ENCODE data around the gene PCSK6.

Gene PCSK6

DNA sequence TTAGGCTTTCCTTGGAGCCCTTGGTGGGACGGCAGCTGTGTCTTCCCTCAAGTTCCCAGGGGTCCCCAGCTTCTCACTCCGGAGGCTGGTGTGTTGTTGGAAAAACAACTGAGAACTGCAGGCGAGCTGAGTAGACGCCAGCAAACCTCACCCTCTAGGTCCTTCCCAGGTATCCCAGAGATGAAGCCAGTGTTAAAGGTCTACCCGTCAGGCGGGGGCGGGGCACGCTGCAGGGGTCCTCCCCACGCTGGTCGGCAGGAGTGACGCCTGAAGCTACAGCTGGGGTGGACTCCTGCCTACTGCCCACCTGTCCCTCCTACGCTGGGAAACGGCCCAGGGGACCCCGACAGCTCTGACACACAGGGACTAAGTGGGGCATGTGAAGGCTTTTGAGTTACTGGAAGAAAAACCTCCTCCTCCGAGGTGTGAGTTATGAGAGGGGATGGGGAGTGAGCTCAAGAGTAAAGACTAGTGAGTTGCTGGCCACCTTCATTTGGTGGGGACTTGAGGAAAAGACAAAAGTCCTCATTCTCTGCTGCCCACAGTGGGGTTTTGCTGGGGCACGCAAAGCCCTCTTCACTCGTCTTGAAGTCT is 162.3 kb downstream of the PCSK6 start:
- H3K27ac ChIP-seq (ENCODE audit: low read length), result no peak overlapping the region
- DNase-seq, result no peak
- no peak overlapping the region for H3K4me3 ChIP-seq (ENCODE audit: low read length)
- H3K27me3 ChIP-seq (replicated peaks; ENCODE audit: insufficient read depth, low read length), result peaks cover 56% of the 10 kb centered on the region
- no peaks in the 10 kb centered on the region for H3K9me2 ChIP-seq (replicated peaks; ENCODE audit: insufficient read depth, low read length)
- H4K20me1 ChIP-seq (ENCODE audit: insufficient read depth, low read length), result no peaks in the 10 kb centered on the region
- H3K4me2 ChIP-seq (ENCODE audit: low read depth, low read length), result no peak overlapping the region
- no peaks in the 10 kb centered on the region for H3K79me2 ChIP-seq (ENCODE audit: low read length)
- H3K9ac ChIP-seq (ENCODE audit: low read length), result no peak overlapping the region
- H3K4me1 ChIP-seq (ENCODE audit: low read length), result no peaks in the 10 kb centered on the region
- no peaks in the 10 kb centered on the region for H3F3A ChIP-seq (ENCODE audit: insufficient read depth, low read length)
- H3K9me3 ChIP-seq (replicated peaks; ENCODE audit: insufficient read depth, low read length), result no peaks in the 10 kb centered on the region
- H2AFZ ChIP-seq (ENCODE audit: low read length), result no peak overlapping the region
- TF ChIP-seq, protein P1, sequence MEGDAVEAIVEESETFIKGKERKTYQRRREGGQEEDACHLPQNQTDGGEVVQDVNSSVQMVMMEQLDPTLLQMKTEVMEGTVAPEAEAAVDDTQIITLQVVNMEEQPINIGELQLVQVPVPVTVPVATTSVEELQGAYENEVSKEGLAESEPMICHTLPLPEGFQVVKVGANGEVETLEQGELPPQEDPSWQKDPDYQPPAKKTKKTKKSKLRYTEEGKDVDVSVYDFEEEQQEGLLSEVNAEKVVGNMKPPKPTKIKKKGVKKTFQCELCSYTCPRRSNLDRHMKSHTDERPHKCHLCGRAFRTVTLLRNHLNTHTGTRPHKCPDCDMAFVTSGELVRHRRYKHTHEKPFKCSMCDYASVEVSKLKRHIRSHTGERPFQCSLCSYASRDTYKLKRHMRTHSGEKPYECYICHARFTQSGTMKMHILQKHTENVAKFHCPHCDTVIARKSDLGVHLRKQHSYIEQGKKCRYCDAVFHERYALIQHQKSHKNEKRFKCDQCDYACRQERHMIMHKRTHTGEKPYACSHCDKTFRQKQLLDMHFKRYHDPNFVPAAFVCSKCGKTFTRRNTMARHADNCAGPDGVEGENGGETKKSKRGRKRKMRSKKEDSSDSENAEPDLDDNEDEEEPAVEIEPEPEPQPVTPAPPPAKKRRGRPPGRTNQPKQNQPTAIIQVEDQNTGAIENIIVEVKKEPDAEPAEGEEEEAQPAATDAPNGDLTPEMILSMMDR (IDR thresholded peaks at IDR 0.05; ENCODE audit: low read length), result no peak
- no peak for TF ChIP-seq EZH2 (optimal IDR thresholded peaks at IDR 0.05; ENCODE audit: low read depth, low read length)
- TF ChIP-seq EZH2phosphoT487 (IDR thresholded peaks at IDR 0.05; ENCODE audit: low read length), result no peak
- H3K36me3 ChIP-seq (replicated peaks; ENCODE audit: insufficient read depth, low read length), result no peaks in the 10 kb centered on the region

DNA sequence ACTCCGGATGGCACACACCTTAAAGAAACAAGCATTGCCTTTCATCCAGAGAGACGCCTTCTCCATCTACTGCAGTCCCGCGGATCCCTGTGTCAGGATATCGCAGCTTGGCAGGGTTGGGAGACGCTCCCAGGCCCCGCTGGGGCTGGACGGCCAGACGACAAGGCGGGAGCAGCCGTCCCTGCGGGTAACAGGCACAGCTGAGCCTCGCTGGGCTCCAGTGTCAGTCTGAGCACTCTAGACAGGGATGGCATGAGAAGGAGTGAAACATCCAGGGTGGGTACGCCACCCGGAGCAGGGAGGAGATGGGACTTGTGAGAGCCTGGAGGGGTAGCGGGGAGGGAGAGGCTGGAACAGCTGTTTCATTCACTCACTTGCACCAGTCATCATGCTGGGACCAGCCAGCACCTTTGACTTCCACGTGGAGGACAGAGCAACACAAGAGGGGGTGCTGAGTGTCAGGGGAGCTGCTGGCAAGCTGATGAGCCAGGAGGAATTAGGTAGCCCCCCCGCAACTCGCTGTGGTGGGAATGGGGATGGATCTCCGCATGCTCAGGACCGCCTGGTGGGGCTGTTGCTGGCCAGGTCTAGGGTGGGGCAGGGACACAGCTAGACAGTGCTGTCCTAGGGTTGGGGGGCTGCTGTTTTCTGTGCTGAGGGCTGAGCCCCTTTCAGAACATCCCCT is 162.9 kb downstream of the PCSK6 start:
- no peaks in the 10 kb centered on the region for H3K36me3 ChIP-seq (replicated peaks; ENCODE audit: insufficient read depth, low read length)
- no peaks in the 10 kb centered on the region for H3K79me2 ChIP-seq (ENCODE audit: low read length)
- H4K20me1 ChIP-seq (ENCODE audit: insufficient read depth, low read length), result no peaks in the 10 kb centered on the region
- no peak for DNase-seq
- no peak overlapping the region for H3K4me3 ChIP-seq (ENCODE audit: low read length)
- peaks cover 62% of the 10 kb centered on the region for H3K27me3 ChIP-seq (replicated peaks; ENCODE audit: insufficient read depth, low read length)
- no peak overlapping the region for H3K9ac ChIP-seq (ENCODE audit: low read length)
- H3K4me1 ChIP-seq (ENCODE audit: low read length), result no peaks in the 10 kb centered on the region
- no peak overlapping the region for H3K27ac ChIP-seq (ENCODE audit: low read length)
- no peak overlapping the region for H3K4me2 ChIP-seq (ENCODE audit: low read depth, low read length)
- H3F3A ChIP-seq (ENCODE audit: insufficient read depth, low read length), result no peaks in the 10 kb centered on the region
- no peaks in the 10 kb centered on the region for H3K9me2 ChIP-seq (replicated peaks; ENCODE audit: insufficient read depth, low read length)
- TF ChIP-seq EZH2 (optimal IDR thresholded peaks at IDR 0.05; ENCODE audit: low read depth, low read length), result no peak
- TF ChIP-seq EZH2phosphoT487 (IDR thresholded peaks at IDR 0.05; ENCODE audit: low read length), result no peak
- TF ChIP-seq, protein P1 (IDR thresholded peaks at IDR 0.05; ENCODE audit: low read length), result no peak
- no peaks in the 10 kb centered on the region for H3K9me3 ChIP-seq (replicated peaks; ENCODE audit: insufficient read depth, low read length)
- no peak overlapping the region for H2AFZ ChIP-seq (ENCODE audit: low read length)

DNA sequence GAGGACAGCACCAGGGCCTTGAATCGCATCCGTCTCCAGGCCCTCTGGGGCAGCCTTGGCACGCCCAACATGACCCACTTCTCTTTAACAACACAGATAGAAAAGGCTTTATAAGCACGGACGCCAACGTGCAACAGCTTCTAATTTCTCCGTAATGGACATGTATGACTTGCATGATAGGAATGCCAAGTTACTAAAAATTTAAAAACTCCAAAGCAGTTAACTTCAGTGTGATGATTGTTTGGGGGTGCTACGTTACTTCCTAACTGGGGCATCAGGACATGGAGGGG is 163.5 kb downstream of the PCSK6 start:
- no peak overlapping the region for H3K27ac ChIP-seq (ENCODE audit: low read length)
- DNase-seq, result no peak

More for the DNA sequence above, 163.5 kb downstream of the PCSK6 start:
- Histone ChIP-seq H3K4me2 (ENCODE audit: low read depth, low read length) (no peak overlapping the region), H3K9me3 (replicated peaks; ENCODE audit: insufficient read depth, low read length) (no peaks in the 10 kb centered on the region), H3K36me3 (replicated peaks; ENCODE audit: insufficient read depth, low read length) (no peaks in the 10 kb centered on the region), H3K79me2 (ENCODE audit: low read length) (no peaks in the 10 kb centered on the region), H3K9me2 (replicated peaks; ENCODE audit: insufficient read depth, low read length) (no peaks in the 10 kb centered on the region), H3K4me3 (ENCODE audit: low read length) (no peak overlapping the region), H3K4me1 (ENCODE audit: low read length) (no peaks in the 10 kb centered on the region), H2AFZ (ENCODE audit: low read length) (no peak overlapping the region), H3K9ac (ENCODE audit: low read length) (no peak overlapping the region), H3F3A (ENCODE audit: insufficient read depth, low read length) (no peaks in the 10 kb centered on the region), H4K20me1 (ENCODE audit: insufficient read depth, low read length) (no peaks in the 10 kb centered on the region), H3K27me3 (replicated peaks; ENCODE audit: insufficient read depth, low read length) (peaks cover 69% of the 10 kb centered on the region)
- TF ChIP-seq EZH2 (optimal IDR thresholded peaks at IDR 0.05; ENCODE audit: low read depth, low read length) (no peak), EZH2phosphoT487 (IDR thresholded peaks at IDR 0.05; ENCODE audit: low read length) (no peak)
- TF ChIP-seq, protein P1 (IDR thresholded peaks at IDR 0.05; ENCODE audit: low read length), result no peak

All from MM.1S (cell line).